OCI-LY1 (cell line): ENCODE results near the gene CCDC160.
"Not testable (repeated sequence)": the region's sequence is repeated elsewhere in the genome, so short reads cannot be mapped to it uniquely, and the experiment has no call there.

Experiments
- H2AFZ ChIP-seq: fragments of 200-600 bp; sonication (generic), shearing (Covaris generic); 2 replicates; pipeline ENCODE4 v1.6.0; 2014; ENCODE audit warnings: antibody characterized with exemption, mild to moderate bottlenecking, low read length
- H3F3A ChIP-seq: fragments of 200-600 bp; sonication (generic), shearing (Covaris generic); 2 replicates; pipeline ENCODE4 v1.6.0; 2014; ENCODE audit warnings: mild to moderate bottlenecking, antibody characterized with exemption, low read length, moderate library complexity; ENCODE audit not compliant: insufficient read depth
- H3K27ac ChIP-seq: fragments of 200-600 bp; sonication (generic); 2 replicates; pipeline ENCODE4 v1.5.1; 2014; ENCODE audit warnings: low read length, mixed run types, mild to moderate bottlenecking, low read depth; ENCODE audit not compliant: poor library complexity, severe bottlenecking
- H3K27me3 ChIP-seq: fragments of 200-600 bp; sonication (generic); 2 replicates; pipeline ENCODE4 v1.6.0; 2014; ENCODE audit warnings: antibody characterized with exemption, mild to moderate bottlenecking, low read length, moderate library complexity; ENCODE audit not compliant: insufficient read depth
- H3K36me3 ChIP-seq: fragments of 200-600 bp; sonication (generic); 2 replicates; pipeline ENCODE4 v1.6.1; 2014; ENCODE audit warnings: mild to moderate bottlenecking, antibody characterized with exemption, low read length, moderate library complexity, mixed read lengths; ENCODE audit not compliant: insufficient read depth
- H3K4me1 ChIP-seq: fragments of 200-600 bp; sonication (generic); 2 replicates; pipeline ENCODE4 v1.5.1; 2014; ENCODE audit warnings: mild to moderate bottlenecking, low read length, moderate library complexity; ENCODE audit not compliant: insufficient read depth, severe bottlenecking
- H3K4me2 ChIP-seq: fragments of 200-600 bp; sonication (generic), shearing (Covaris generic); 2 replicates; pipeline ENCODE4 v1.6.1; 2014; ENCODE audit warnings: low read length
- H3K4me3 ChIP-seq: fragments of 200-600 bp; sonication (generic); 2 replicates; pipeline ENCODE4 v1.5.1; 2014; ENCODE audit warnings: low read length, low read depth, mild to moderate bottlenecking, mixed read lengths; ENCODE audit not compliant: poor library complexity, severe bottlenecking
- H3K79me2 ChIP-seq: fragments of 200-600 bp; shearing (Covaris generic); 2 replicates; pipeline ENCODE4 v1.6.1; 2016; ENCODE audit warnings: mixed run types, low read length, mixed read lengths; ENCODE audit not compliant: insufficient read depth
- H3K9ac ChIP-seq: fragments of 200-600 bp; sonication (generic), shearing (Covaris generic); 2 replicates; pipeline ENCODE4 v1.6.1; 2014; ENCODE audit warnings: mild to moderate bottlenecking, low read length, mixed read lengths
- H3K9me2 ChIP-seq: fragments of 200-600 bp; sonication (generic), shearing (Covaris generic); 2 replicates; pipeline ENCODE4 v1.6.1; 2014; ENCODE audit warnings: low read depth, mild to moderate bottlenecking, low read length, mixed read lengths
- H3K9me3 ChIP-seq: fragments of 200-600 bp; shearing (Covaris generic); 2 replicates; pipeline ENCODE4 v1.6.1; 2014; ENCODE audit warnings: low read length, mixed read lengths
- H4K20me1 ChIP-seq: fragments of 200-600 bp; sonication (generic), shearing (Covaris generic); 2 replicates; pipeline ENCODE4 v1.6.0; 2016; ENCODE audit warnings: mild to moderate bottlenecking, low read length; ENCODE audit not compliant: insufficient read depth
- EZH2 ChIP-seq: fragments of 200-600 bp; sonication (generic), shearing (Covaris generic); IDR thresholded peaks from 2 replicates; pipeline ENCODE4 v1.8.0; 2017; ENCODE audit warnings: borderline replicate concordance, mixed run types, mild to moderate bottlenecking, antibody characterized with exemption, low read length, moderate library complexity, mixed read lengths
- TF ChIP-seq, protein P1 (sequence below): fragments of 200-600 bp; sonication (generic), shearing (Covaris generic); IDR thresholded peaks from 2 replicates; pipeline ENCODE4 v1.5.1; 2017; ENCODE audit warnings: mild to moderate bottlenecking, antibody characterized with exemption, low read length, moderate library complexity, mixed read lengths

CCDC160 gene

GRCh38 chrX:134258202-134258601, 21.2 kb downstream of the CCDC160 start:
- H3K4me1 ChIP-seq, result no peaks in the 10 kb centered on the region
- no peaks in the 10 kb centered on the region for H3K79me2 ChIP-seq
- H4K20me1 ChIP-seq, result no peaks in the 10 kb centered on the region
- H3K4me2 ChIP-seq, result no peak overlapping the region
- H3K27me3 ChIP-seq, result no peaks in the 10 kb centered on the region
- H3K4me3 ChIP-seq, result no peak overlapping the region
- no peak overlapping the region for H3K27ac ChIP-seq
- H3K9me2 ChIP-seq, result no peaks in the 10 kb centered on the region
- TF ChIP-seq EZH2, result no peak
- H3K9me3 ChIP-seq, result no peaks in the 10 kb centered on the region
- no peak overlapping the region for H3K9ac ChIP-seq
- no peaks in the 10 kb centered on the region for H3F3A ChIP-seq
- no peaks in the 10 kb centered on the region for H3K36me3 ChIP-seq
- H2AFZ ChIP-seq, result no peak overlapping the region

GRCh38 chrX:134285934-134286333, 49.0 kb downstream of the CCDC160 start:
- H3K4me3 ChIP-seq, H3K4me1 ChIP-seq, H3K9ac ChIP-seq, H3K9me3 ChIP-seq, H2AFZ ChIP-seq, H3K4me2 ChIP-seq, H4K20me1 ChIP-seq, H3F3A ChIP-seq, H3K79me2 ChIP-seq, H3K27me3 ChIP-seq, H3K9me2 ChIP-seq, H3K36me3 ChIP-seq, H3K27ac ChIP-seq: not testable (repeated sequence)

GRCh38 chrX:134287346-134287745, 50.4 kb downstream of the CCDC160 start:
- Histone ChIP-seq H3K4me2 (no peak overlapping the region), H3K27me3 (no peaks in the 10 kb centered on the region), H3K4me3 (no peak overlapping the region), H3K27ac (no peak overlapping the region), H3K9ac (no peak overlapping the region), H4K20me1 (no peaks in the 10 kb centered on the region), H3K79me2 (no peaks in the 10 kb centered on the region), H2AFZ (no peak overlapping the region), H3K9me3 (no peaks in the 10 kb centered on the region), H3F3A (no peaks in the 10 kb centered on the region), H3K9me2 (no peaks in the 10 kb centered on the region), H3K4me1 (no peaks in the 10 kb centered on the region), H3K36me3 (no peaks in the 10 kb centered on the region)
- TF ChIP-seq, protein P1, sequence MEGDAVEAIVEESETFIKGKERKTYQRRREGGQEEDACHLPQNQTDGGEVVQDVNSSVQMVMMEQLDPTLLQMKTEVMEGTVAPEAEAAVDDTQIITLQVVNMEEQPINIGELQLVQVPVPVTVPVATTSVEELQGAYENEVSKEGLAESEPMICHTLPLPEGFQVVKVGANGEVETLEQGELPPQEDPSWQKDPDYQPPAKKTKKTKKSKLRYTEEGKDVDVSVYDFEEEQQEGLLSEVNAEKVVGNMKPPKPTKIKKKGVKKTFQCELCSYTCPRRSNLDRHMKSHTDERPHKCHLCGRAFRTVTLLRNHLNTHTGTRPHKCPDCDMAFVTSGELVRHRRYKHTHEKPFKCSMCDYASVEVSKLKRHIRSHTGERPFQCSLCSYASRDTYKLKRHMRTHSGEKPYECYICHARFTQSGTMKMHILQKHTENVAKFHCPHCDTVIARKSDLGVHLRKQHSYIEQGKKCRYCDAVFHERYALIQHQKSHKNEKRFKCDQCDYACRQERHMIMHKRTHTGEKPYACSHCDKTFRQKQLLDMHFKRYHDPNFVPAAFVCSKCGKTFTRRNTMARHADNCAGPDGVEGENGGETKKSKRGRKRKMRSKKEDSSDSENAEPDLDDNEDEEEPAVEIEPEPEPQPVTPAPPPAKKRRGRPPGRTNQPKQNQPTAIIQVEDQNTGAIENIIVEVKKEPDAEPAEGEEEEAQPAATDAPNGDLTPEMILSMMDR, result no peak

- no peak overlapping the region for H3K27ac ChIP-seq
- no peaks in the 10 kb centered on the region for H3K9me3 ChIP-seq
- no peak overlapping the region for H2AFZ ChIP-seq
- H3K4me2 ChIP-seq, result no peak overlapping the region
- no peak for TF ChIP-seq EZH2
- TF ChIP-seq, protein P1, result peak; percentile 25; the same call in 1 of the 2 replicates
- H3F3A ChIP-seq, result no peaks in the 10 kb centered on the region
- no peaks in the 10 kb centered on the region for H4K20me1 ChIP-seq
- H3K9me2 ChIP-seq, result no peaks in the 10 kb centered on the region
- H3K4me1 ChIP-seq, result no peaks in the 10 kb centered on the region
- H3K79me2 ChIP-seq, result no peaks in the 10 kb centered on the region
- H3K4me3 ChIP-seq, result no peak overlapping the region
- no peaks in the 10 kb centered on the region for H3K27me3 ChIP-seq
- no peaks in the 10 kb centered on the region for H3K36me3 ChIP-seq
- H3K9ac ChIP-seq, result no peak overlapping the region
Observed at GRCh38 chrX:134294548-134294947, 57.6 kb downstream of the CCDC160 start.
